HCT116 (cell line): ENCODE measurements around the gene WBP1. TPM values are rescaled to one million over a fixed set of nuclear protein-coding genes. Genes with fewer than 3 reads are reported as not detected.

ENCODE experiments used
- ATAC-seq: fragments of 200-7000 bp; cut with Tn5 transposase; 2 replicates; pipeline ENCODE4 v1.9.1; 2020; ENCODE audit warnings: mild to moderate bottlenecking, moderate library complexity
- BruUV-seq: library from RNA; stranded (reverse); fragments of 400-500 nt; replicated peaks from 2 replicates; lab custom pipeline; 2021; lab: Mats Ljungman, UMichigan
- CTCF ChIA-PET: fragments of 300-600 bp; sonication (Branson Sonifier 250); formaldehyde crosslinking; loops from one replicate; lab custom pipeline; 2021; ENCODE audit warnings: antibody characterized with exemption; lab: Charles Lee
- POLR2A ChIA-PET: fragments of 300-600, 350-600 bp; sonication (Branson Sonifier 250); formaldehyde crosslinking; loops from one replicate; lab custom pipeline; 2021; ENCODE audit warnings: antibody characterized with exemption; lab: Charles Lee
- RAD21 ChIA-PET, 2 experiments: fragments of 300-600 bp; sonication (Branson Sonifier 250); formaldehyde crosslinking; loops; one replicate each; lab custom pipeline; 2023; ENCODE audit warnings: low total read pairs in 2 of 2; ENCODE audit not compliant: uncharacterized antibody in 2 of 2, unreplicated experiment in 2 of 2, low non-redundant PET in 1 of 2; lab: Charles Lee
- DNase-seq: peaks from one replicate; pipeline ENCODE4 v3.0.0-alpha.2; 2010; ENCODE audit warnings: low read depth, low spot score
- H2AFZ ChIP-seq: fragments of 200-600 bp; shearing (Covaris generic), sonication (generic); 2 replicates; pipeline ENCODE4 v1.6.1; 2017; ENCODE audit warnings: low read depth, mixed run types, mixed read lengths, antibody characterized with exemption, low read length; ENCODE audit not compliant: poor library complexity, severe bottlenecking
- H3K27ac ChIP-seq: 2 replicates; pipeline ENCODE4 v1.5.1; 2012; ENCODE audit warnings: low read depth, low read length
- H3K27me3 ChIP-seq: fragments of 200-600 bp; sonication (generic); 2 replicates; pipeline ENCODE4 v1.6.1; 2016; ENCODE audit warnings: mixed run types, low read length, mixed read lengths; ENCODE audit not compliant: insufficient read depth
- H3K36me3 ChIP-seq, 2 experiments: fragments of 200-500 bp in 1 of 2; fragments of 200-600 bp in 1 of 2; sonication (Bioruptor generic) in 1 of 2; sonication (generic) in 1 of 2; 2 replicates each; pipeline versions ENCODE4 v1.5.1 to v1.6.1; 2014 to 2016; ENCODE audit warnings: low read length in 2 of 2, inconsistent platforms in 1 of 2, mixed read lengths in 1 of 2, mixed run types in 1 of 2; ENCODE audit not compliant: insufficient read depth in 2 of 2, control insufficient read depth in 1 of 2
- H3K4me1 ChIP-seq, 2 experiments: fragments of 200-600 bp in 1 of 2; sonication (generic) in 1 of 2; 2 replicates each; pipeline versions ENCODE4 v1.5.1 to v1.6.1; 2012 to 2017; ENCODE audit warnings: low read length in 2 of 2, inconsistent platforms in 1 of 2, mild to moderate bottlenecking in 1 of 2, mixed read lengths in 1 of 2, mixed run types in 1 of 2, moderate library complexity in 1 of 2; ENCODE audit not compliant: insufficient read depth in 2 of 2, control insufficient read depth in 1 of 2
- H3K4me2 ChIP-seq: fragments of 200-600 bp; sonication (generic); 2 replicates; pipeline ENCODE4 v1.6.1; 2017; ENCODE audit warnings: mixed run types, low read length, mixed read lengths
- H3K4me3 ChIP-seq, 2 experiments: fragments of 200-600 bp in 1 of 2; sonication (generic) in 1 of 2; replicated peaks in 1 of 2; 2 replicates each; pipeline ENCODE4 v1.5.1; 2011 to 2016; ENCODE audit warnings: low read length in 2 of 2, control low read depth in 1 of 2, low read depth in 1 of 2, mild to moderate bottlenecking in 1 of 2, mixed read lengths in 1 of 2, mixed run types in 1 of 2
- H3K79me2 ChIP-seq: fragments of 200-600 bp; sonication (generic); 2 replicates; pipeline ENCODE4 v1.6.1; 2017; ENCODE audit warnings: mild to moderate bottlenecking, mixed run types, low read length, moderate library complexity, mixed read lengths; ENCODE audit not compliant: insufficient read depth
- H3K9ac ChIP-seq: fragments of 200-600 bp; sonication (generic); 2 replicates; pipeline ENCODE4 v1.6.1; 2016; ENCODE audit warnings: low read length, mixed read lengths
- H3K9me2 ChIP-seq: fragments of 200-600 bp; sonication (generic), shearing (Covaris generic); 2 replicates; pipeline ENCODE4 v1.6.1; 2017; ENCODE audit warnings: mixed run types, mild to moderate bottlenecking, moderate library complexity; ENCODE audit not compliant: insufficient read depth
- H3K9me3 ChIP-seq, 2 experiments: fragments of 200-500 bp in 1 of 2; fragments of 200-600 bp in 1 of 2; sonication (Bioruptor generic) in 1 of 2; sonication (generic) in 1 of 2; 2 replicates each; pipeline ENCODE4 v1.6.1; 2014 to 2017; ENCODE audit warnings: low read length in 2 of 2, mixed read lengths in 2 of 2, inconsistent platforms in 1 of 2, low read depth in 1 of 2, mild to moderate bottlenecking in 1 of 2, mixed run types in 1 of 2, moderate library complexity in 1 of 2; ENCODE audit not compliant: control insufficient read depth in 1 of 2, insufficient read depth in 1 of 2
- H4K20me1 ChIP-seq: fragments of 200-600 bp; sonication (generic), shearing (Covaris generic); 2 replicates; pipeline ENCODE4 v1.6.1; 2017; ENCODE audit warnings: mixed run types, mild to moderate bottlenecking, moderate library complexity; ENCODE audit not compliant: insufficient read depth
- CBX3 ChIP-seq: IDR thresholded peaks from 2 replicates; pipeline ENCODE4 v1.6.1; 2012; ENCODE audit warnings: low read depth
- CEBPB ChIP-seq: IDR thresholded peaks from 2 replicates; pipeline ENCODE4 v1.6.1; 2012; ENCODE audit warnings: low read depth
- EGR1 ChIP-seq: IDR thresholded peaks from 2 replicates; pipeline ENCODE4 v1.6.1; 2012; ENCODE audit warnings: low read depth
- ELF1 ChIP-seq: IDR thresholded peaks from 2 replicates; pipeline ENCODE4 v1.6.1; 2012; ENCODE audit warnings: low read depth, borderline replicate concordance
- EZH2 ChIP-seq: fragments of 200-600 bp; sonication (generic); IDR thresholded peaks from 2 replicates; pipeline ENCODE4 v1.6.1; 2017; ENCODE audit warnings: antibody characterized with exemption, mixed run types
- EZH2phosphoT487 ChIP-seq: fragments of 200-600 bp; IDR thresholded peaks from 2 replicates; pipeline ENCODE4 v1.6.1; 2018; ENCODE audit warnings: antibody characterized with exemption, borderline replicate concordance
- FOSL1 ChIP-seq: IDR thresholded peaks from 2 replicates; pipeline ENCODE4 v1.6.1; 2012; ENCODE audit warnings: low read depth
- POLR2A ChIP-seq: IDR thresholded peaks from 2 replicates; pipeline ENCODE4 v1.7.0; 2011; ENCODE audit warnings: borderline replicate concordance; ENCODE audit not compliant: insufficient read depth, insufficient read length; ENCODE audit errors: extremely low read depth
- POLR2AphosphoS5 ChIP-seq: IDR thresholded peaks from 2 replicates; pipeline ENCODE4 v1.6.1; 2011; ENCODE audit warnings: mild to moderate bottlenecking, low read depth, low read length, moderate library complexity
- SIN3A ChIP-seq: IDR thresholded peaks from 2 replicates; pipeline ENCODE4 v1.6.1; 2012; ENCODE audit warnings: low read depth
- SP1 ChIP-seq: IDR thresholded peaks from 2 replicates; pipeline ENCODE4 v1.6.1; 2012; ENCODE audit warnings: low read depth
- SRF ChIP-seq: IDR thresholded peaks from 2 replicates; pipeline ENCODE4 v1.6.1; 2012; ENCODE audit warnings: low read depth
- TCF7L2 ChIP-seq: IDR thresholded peaks from 2 replicates; pipeline ENCODE4 v1.7.0; 2011; ENCODE audit warnings: borderline replicate concordance, inconsistent platforms; ENCODE audit not compliant: insufficient read depth, insufficient read length; ENCODE audit errors: extremely low read depth
- YY1 ChIP-seq: IDR thresholded peaks from 2 replicates; pipeline ENCODE4 v1.6.1; 2011; ENCODE audit warnings: low read length, low read depth, moderate library complexity, mild to moderate bottlenecking; ENCODE audit not compliant: insufficient replicate concordance; ENCODE audit errors: extremely low read depth
- ZFX ChIP-seq: fragments of 450-650 bp; IDR thresholded peaks from 2 replicates; pipeline ENCODE4 v1.6.1; 2017
- intact Hi-C: fragments of 100-400 bp; cut with micrococcal nuclease; formaldehyde crosslinking; loops from 2 replicates; pipeline ENCODE4 v1.10.0; 2022
- total RNA-seq: library from RNA; stranded (reverse); gene quantifications from one replicate; pipeline ENCODE4 v1.2.1, GENCODE V29; 2021; ENCODE audit not compliant: unreplicated experiment
- TF ChIP-seq, protein P1 (sequence below), 3 experiments: fragments of 200-600 bp in 1 of 3; sonication (generic) in 1 of 3; IDR thresholded peaks in 2 of 3; conservative IDR thresholded peaks in 1 of 3; 2 replicates each; pipeline ENCODE4 v1.5.1; 2012 to 2017; ENCODE audit warnings: low read depth in 2 of 3, low read length in 2 of 3, antibody characterized with exemption in 1 of 3, borderline replicate concordance in 1 of 3, control low read depth in 1 of 3, mild to moderate bottlenecking in 1 of 3, mixed read lengths in 1 of 3, mixed run types in 1 of 3, moderate library complexity in 1 of 3; ENCODE audit not compliant: insufficient read depth in 1 of 3
- TF ChIP-seq, protein P2 (sequence below): IDR thresholded peaks from 2 replicates; pipeline ENCODE4 v1.6.1; 2012
- TF ChIP-seq, protein P3 (sequence below): IDR thresholded peaks from 2 replicates; pipeline ENCODE4 v1.6.1; 2011; ENCODE audit warnings: mild to moderate bottlenecking, low read length, moderate library complexity; ENCODE audit not compliant: insufficient replicate concordance; ENCODE audit errors: extremely low read depth

The WBP1 gene
- total RNA-seq, 1 experiment from 2014 or later: 64.7 TPM

DNA sequence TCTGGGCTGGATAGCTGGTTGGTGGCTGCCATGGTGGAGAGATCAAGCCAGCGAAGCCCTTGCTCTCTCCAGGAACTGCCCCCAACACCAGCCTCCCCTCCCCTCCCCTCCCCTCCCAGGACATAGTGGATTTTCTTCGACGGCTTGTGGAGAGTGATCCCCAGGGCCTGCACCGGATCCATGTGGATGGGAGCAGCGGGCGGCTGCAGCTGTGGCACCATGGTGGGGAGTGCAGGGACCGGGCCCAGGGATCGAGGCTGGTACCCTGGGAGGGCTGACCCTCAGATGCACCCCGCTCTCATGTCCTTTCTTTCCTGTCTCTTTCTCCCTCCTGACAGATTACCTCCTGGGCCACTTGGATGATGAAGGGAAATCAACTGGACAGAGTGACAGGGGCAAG, 31.7 kb downstream of the WBP1 start (continued):
- TF ChIP-seq, protein P1, sequence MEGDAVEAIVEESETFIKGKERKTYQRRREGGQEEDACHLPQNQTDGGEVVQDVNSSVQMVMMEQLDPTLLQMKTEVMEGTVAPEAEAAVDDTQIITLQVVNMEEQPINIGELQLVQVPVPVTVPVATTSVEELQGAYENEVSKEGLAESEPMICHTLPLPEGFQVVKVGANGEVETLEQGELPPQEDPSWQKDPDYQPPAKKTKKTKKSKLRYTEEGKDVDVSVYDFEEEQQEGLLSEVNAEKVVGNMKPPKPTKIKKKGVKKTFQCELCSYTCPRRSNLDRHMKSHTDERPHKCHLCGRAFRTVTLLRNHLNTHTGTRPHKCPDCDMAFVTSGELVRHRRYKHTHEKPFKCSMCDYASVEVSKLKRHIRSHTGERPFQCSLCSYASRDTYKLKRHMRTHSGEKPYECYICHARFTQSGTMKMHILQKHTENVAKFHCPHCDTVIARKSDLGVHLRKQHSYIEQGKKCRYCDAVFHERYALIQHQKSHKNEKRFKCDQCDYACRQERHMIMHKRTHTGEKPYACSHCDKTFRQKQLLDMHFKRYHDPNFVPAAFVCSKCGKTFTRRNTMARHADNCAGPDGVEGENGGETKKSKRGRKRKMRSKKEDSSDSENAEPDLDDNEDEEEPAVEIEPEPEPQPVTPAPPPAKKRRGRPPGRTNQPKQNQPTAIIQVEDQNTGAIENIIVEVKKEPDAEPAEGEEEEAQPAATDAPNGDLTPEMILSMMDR (IDR thresholded peaks at IDR 0.05 in 2 of 3, conservative IDR thresholded peaks at IDR 0.05 in 1 of 3; ENCODE audit: borderline replicate concordance in 1 of 3, insufficient read depth in 1 of 3, low read depth in 2 of 3, low read length in 2 of 3): no peak
- TF ChIP-seq ZFX: no peak

DNA sequence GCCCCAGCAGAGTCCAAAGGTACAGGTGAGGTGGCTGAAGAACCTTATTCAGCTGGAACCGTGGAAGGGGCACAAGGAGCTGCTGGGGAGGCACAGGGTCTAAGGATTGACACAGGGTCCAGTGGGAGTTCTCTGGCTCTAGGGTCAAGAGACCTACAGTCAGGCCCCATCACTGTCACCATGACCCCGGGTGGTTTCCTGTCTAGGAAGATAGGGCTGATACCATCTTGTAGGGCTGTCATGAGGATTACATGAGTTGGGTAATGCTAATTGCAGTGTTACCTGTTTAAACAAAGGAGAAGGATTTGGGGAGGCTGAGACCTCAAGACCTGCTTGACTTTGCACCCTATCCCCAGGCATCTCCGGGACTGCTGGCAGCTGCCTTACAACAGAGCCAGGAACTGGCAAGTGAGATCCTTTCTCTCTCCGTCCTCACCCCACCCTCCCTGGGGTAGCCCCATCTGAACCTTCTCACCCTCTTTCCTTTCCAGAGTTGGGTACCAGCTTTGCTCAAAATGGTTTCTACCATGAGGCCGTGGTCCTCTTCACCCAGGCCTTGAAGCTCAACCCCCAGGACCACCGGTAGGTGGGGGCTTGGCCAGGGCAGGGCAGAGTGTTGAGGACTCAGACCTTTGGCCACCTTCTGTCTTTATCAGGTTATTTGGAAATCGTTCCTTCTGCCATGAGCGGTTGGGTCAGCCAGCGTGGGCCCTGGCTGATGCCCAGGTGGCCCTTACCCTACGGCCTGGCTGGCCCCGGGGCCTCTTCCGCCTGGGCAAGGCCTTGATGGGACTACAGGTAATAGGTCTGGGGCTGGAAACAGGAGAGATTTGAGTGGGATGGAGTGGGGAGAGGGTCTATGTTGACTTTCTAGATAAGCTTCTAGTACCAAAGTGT, 33.7 kb downstream of the WBP1 start:
- Histone ChIP-seq H3K4me1 (peaks cover 0 to 8% of the 10 kb centered on the region in 2 experiments; a peak in 1 of 4 replicates), H3K27me3 (no peaks in the 10 kb centered on the region), H3K9me2 (no peaks in the 10 kb centered on the region), H3K27ac (no peak overlapping the region), H3K9ac (no peak overlapping the region), H3K4me2 (no peak overlapping the region), H3K79me2 (no peaks in the 10 kb centered on the region; the same call in 1 of the 2 replicates), H3K36me3 (peaks cover 4 to 17% of the 10 kb centered on the region in 2 experiments; a peak in 2 of 4 replicates), H3K4me3 (no peak overlapping the region), H4K20me1 (no peaks in the 10 kb centered on the region), H3K9me3 (no peaks in the 10 kb centered on the region), H2AFZ (no peak overlapping the region)
- intact Hi-C loops: no loop called here
- RAD21 ChIA-PET: no interaction called here
- no peak for ATAC-seq
- POLR2A ChIA-PET: no interaction called here
- CTCF ChIA-PET: no interaction called here
- DNase-seq: no peak
- BruUV-seq: no TSS peak
- TF ChIP-seq POLR2A (no peak), SIN3A (no peak), FOSL1 (no peak), YY1 (no peak), SRF (no peak), EZH2 (no peak), ELF1 (no peak), POLR2AphosphoS5 (no peak), SP1 (no peak), EGR1 (no peak), EZH2phosphoT487 (no peak), TCF7L2 (no peak), CBX3 (no peak), CEBPB (no peak)
- TF ChIP-seq, protein P2, sequence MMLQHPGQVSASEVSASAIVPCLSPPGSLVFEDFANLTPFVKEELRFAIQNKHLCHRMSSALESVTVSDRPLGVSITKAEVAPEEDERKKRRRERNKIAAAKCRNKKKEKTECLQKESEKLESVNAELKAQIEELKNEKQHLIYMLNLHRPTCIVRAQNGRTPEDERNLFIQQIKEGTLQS: no peak
- TF ChIP-seq, protein P1 (IDR thresholded peaks at IDR 0.05 in 2 of 3, conservative IDR thresholded peaks at IDR 0.05 in 1 of 3; ENCODE audit: borderline replicate concordance in 1 of 3, insufficient read depth in 1 of 3, low read depth in 2 of 3, low read length in 2 of 3): no peak
- TF ChIP-seq, protein P3, sequence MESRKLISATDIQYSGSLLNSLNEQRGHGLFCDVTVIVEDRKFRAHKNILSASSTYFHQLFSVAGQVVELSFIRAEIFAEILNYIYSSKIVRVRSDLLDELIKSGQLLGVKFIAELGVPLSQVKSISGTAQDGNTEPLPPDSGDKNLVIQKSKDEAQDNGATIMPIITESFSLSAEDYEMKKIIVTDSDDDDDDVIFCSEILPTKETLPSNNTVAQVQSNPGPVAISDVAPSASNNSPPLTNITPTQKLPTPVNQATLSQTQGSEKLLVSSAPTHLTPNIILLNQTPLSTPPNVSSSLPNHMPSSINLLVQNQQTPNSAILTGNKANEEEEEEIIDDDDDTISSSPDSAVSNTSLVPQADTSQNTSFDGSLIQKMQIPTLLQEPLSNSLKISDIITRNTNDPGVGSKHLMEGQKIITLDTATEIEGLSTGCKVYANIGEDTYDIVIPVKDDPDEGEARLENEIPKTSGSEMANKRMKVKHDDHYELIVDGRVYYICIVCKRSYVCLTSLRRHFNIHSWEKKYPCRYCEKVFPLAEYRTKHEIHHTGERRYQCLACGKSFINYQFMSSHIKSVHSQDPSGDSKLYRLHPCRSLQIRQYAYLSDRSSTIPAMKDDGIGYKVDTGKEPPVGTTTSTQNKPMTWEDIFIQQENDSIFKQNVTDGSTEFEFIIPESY: no peak
